HEK293T (cell line): ENCODE measurements around the gene DOK7.

Source experiments
- BHLHE40 ChIP-seq: fragments of 450-650 bp; IDR thresholded peaks from 2 replicates; pipeline ENCODE4 v1.6.1; 2016; ENCODE audit warnings: mild to moderate bottlenecking, moderate library complexity, borderline replicate concordance
- ELF4 ChIP-seq: fragments of 450-650 bp; IDR thresholded peaks from 2 replicates; pipeline ENCODE4 v1.6.1; 2017; ENCODE audit warnings: antibody characterized with exemption
- FOXM1 ChIP-seq: fragments of 450-650 bp; IDR thresholded peaks from 2 replicates; pipeline ENCODE4 v1.6.1; 2017; ENCODE audit warnings: mild to moderate bottlenecking, borderline replicate concordance
- L3MBTL2 ChIP-seq: fragments of 450-650 bp; conservative IDR thresholded peaks from 2 replicates; pipeline ENCODE4 v1.6.1; 2016; ENCODE audit warnings: mild to moderate bottlenecking
- LEF1 ChIP-seq: fragments of 450-650 bp; IDR thresholded peaks from 2 replicates; pipeline ENCODE4 v1.6.1; 2017; ENCODE audit warnings: mild to moderate bottlenecking, borderline replicate concordance

- no peak for TF ChIP-seq FOXM1
- no peak for TF ChIP-seq L3MBTL2
- TF ChIP-seq ELF4, result no peak
- TF ChIP-seq BHLHE40, result no peak
- TF ChIP-seq LEF1, result no peak
Observed at GRCh38 chr4:3511187-3511586, 48.1 kb downstream of the DOK7 start.
